Measurements from ENCODE around the gene SRC.

Gene SRC

DNA sequence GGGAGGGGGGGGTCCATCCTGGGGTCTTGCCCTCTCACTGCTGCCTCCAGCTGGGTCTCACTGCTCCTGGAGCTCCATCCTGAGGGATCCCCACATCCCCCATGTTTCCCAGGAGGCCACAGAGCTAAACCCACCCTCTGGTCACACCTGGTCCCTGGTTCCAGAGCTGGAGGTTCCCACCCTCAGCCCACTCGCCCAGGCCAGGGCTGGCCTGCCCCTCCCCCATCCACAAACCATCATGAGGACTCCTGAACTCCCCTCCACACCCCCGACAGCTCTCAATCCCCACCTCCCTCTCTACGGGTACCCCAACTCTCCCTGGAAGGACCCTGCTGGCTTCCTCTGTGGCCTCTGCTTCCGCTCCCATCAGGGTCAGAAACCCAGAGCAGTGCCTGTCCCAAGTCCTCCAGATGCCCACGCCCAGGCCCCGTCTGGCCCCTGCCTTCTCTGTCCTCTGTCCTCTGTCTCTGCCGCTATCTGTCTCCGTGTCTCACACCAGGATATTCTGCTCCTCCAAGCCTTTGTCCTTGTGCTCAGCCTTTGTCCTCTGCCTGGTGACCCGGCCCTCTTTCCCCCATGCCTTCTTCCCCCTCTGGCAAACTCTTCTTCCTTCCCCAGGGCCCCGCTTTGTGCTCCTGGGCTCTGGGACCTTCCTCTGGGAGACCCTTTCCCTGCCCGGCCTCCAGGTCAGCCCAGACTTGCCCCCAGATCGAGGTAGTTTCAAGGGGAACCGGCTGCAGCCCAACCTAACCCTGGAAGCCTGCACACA, 74.0 kb downstream of the SRC start:
- no peak for DNase-seq (ENCODE audit: low read depth)
- TF ChIP-seq, protein P1, sequence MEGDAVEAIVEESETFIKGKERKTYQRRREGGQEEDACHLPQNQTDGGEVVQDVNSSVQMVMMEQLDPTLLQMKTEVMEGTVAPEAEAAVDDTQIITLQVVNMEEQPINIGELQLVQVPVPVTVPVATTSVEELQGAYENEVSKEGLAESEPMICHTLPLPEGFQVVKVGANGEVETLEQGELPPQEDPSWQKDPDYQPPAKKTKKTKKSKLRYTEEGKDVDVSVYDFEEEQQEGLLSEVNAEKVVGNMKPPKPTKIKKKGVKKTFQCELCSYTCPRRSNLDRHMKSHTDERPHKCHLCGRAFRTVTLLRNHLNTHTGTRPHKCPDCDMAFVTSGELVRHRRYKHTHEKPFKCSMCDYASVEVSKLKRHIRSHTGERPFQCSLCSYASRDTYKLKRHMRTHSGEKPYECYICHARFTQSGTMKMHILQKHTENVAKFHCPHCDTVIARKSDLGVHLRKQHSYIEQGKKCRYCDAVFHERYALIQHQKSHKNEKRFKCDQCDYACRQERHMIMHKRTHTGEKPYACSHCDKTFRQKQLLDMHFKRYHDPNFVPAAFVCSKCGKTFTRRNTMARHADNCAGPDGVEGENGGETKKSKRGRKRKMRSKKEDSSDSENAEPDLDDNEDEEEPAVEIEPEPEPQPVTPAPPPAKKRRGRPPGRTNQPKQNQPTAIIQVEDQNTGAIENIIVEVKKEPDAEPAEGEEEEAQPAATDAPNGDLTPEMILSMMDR (IDR thresholded peaks at IDR 0.05; ENCODE audit: control insufficient read depth, insufficient read depth, low read depth, low read length, missing control alignments) = no peak

GRCh38 chr20:37420610-37421009, 74.7 kb downstream of the SRC start:
- no peak overlapping the region for H3K4me3 ChIP-seq (ENCODE audit: control insufficient read depth, low read depth, low read length)
- TF ChIP-seq, protein P1 (IDR thresholded peaks at IDR 0.05; ENCODE audit: control insufficient read depth, insufficient read depth, low read depth, low read length, missing control alignments) = no peak
- no peak for DNase-seq (ENCODE audit: low read depth)

More for the DNA sequence above, 74.0 kb downstream of the SRC start:
- H3K4me3 ChIP-seq (ENCODE audit: control insufficient read depth, low read depth, low read length) = no peak overlapping the region

- TF ChIP-seq, protein P1 (IDR thresholded peaks at IDR 0.05; ENCODE audit: control insufficient read depth, insufficient read depth, low read depth, low read length, missing control alignments) = no peak
- H3K4me3 ChIP-seq (ENCODE audit: control insufficient read depth, low read depth, low read length) = no peak overlapping the region
- no peak for DNase-seq (ENCODE audit: low read depth)
These were observed 75.3 kb downstream of the SRC start for GRCh38 chr20:37421060-37421905.

DNA sequence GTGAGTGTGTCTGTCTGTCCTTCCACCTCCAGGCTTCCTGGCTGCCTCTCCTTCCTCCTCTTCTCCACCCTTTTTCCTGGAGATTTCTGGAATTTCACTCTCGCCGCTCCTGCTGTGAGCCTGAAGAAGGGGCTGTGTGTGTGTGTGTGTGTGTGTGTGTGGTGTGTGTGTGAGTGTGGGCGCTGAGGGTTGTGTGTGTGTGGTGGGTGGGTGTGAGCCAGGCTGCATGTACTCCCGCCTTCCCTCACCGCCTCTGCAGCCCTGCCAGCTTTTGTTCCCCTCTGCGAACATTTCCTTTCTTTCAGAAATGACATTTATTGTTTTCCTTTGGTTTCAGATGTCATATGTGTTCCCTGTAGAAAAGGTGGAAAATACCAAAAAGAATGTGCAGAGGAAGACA, 76.0 kb downstream of the SRC start:
- no peak for DNase-seq (ENCODE audit: low read depth)
- no peak overlapping the region for H3K4me3 ChIP-seq (ENCODE audit: control insufficient read depth, low read depth, low read length)
- TF ChIP-seq, protein P1 (IDR thresholded peaks at IDR 0.05; ENCODE audit: control insufficient read depth, insufficient read depth, low read depth, low read length, missing control alignments) = no peak

DNA sequence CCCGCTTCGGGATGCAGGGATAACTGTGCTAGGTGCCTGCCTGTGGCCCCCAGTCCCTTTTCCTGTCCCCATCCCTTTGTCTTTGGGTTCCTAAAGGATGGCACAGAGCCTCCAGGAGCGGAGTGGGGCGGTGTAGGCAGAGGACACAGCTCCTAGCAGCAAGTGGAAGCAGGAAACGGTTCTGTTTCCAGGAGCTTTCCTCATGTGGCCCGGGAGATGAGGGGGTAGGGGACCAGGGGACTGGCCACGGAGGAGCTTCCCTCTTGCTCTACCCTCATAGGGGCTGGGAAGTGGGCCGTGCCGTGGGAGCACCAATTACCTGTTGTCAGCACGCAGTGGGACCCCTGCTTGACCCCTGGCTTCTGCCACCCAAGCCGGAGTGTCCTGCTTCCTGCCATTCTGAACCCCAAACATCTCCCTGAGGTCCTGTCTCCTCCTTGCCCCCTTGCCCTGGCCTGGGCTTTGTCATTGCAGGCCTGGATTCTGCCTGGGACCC, 76.9 kb downstream of the SRC start:
- DNase-seq (ENCODE audit: low read depth) = no peak
- TF ChIP-seq, protein P1 (IDR thresholded peaks at IDR 0.05; ENCODE audit: control insufficient read depth, insufficient read depth, low read depth, low read length, missing control alignments) = no peak

DNA sequence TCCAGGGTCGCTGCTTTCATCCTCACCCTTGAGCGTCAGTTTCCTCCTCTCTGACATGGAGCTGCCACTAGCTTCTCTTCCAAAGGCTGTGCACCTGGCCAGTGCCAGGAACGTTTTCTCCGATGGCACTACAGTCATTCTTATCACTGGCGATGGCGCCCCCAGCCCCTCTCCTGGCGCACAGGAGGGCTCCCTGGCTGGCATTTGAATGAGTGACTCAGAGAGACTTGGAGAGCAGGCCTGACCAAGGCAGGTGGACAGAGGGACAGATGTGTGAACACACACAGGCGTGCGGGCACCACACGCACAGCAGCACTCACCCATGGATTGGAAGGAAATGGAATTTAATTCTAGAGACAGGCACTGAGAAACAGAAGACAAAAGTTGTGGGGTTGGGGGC, 77.6 kb downstream of the SRC start:
- H3K4me3 ChIP-seq (ENCODE audit: control insufficient read depth, low read depth, low read length) = no peak overlapping the region
- TF ChIP-seq, protein P1 (IDR thresholded peaks at IDR 0.05; ENCODE audit: control insufficient read depth, insufficient read depth, low read depth, low read length, missing control alignments) = no peak
- DNase-seq (ENCODE audit: low read depth) = no peak

More for the DNA sequence above, 76.9 kb downstream of the SRC start:
- no peak overlapping the region for H3K4me3 ChIP-seq (ENCODE audit: control insufficient read depth, low read depth, low read length)

All from AG09309 (cell line).